Cerebellar nuclear complex (tissue), 1 donor: ENCODE data around the gene MRPL37.

Experiments used
- DNase-seq, 2 experiments: peaks; one replicate each; lab custom pipeline; 2025; lab: John Stamatoyannopoulos, UW

Gene MRPL37

GRCh38 chr1:54265126-54265525, 65.2 kb downstream of the MRPL37 start:
- no peak for DNase-seq

GRCh38 chr1:54265659-54266058, 65.7 kb downstream of the MRPL37 start:
- DNase-seq, result no peak

DNA sequence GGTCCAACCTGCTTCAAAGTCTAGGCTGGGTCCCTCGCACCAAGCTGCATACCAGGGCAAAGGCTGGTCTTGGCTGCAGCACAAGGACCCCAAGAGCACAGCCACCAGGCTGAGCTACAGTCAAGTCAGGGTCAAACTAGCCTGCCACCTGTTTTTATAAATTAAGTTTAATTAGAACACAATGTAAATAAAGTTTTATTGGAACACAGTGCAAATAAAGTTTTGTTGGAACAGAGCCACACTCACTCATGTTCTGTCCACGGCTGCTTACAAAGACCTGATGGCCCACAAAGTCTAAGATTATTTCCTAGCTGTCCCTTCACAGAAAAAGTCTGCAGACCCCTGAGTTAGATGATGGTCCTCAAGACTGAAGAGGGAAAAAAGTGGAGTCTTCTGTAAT, 66.2 kb downstream of the MRPL37 start:
- DNase-seq, result no peak

- no peak for DNase-seq
These were observed 66.9 kb downstream of the MRPL37 start for GRCh38 chr1:54266908-54267307.
